Sigmoid colon (tissue), 4 donors: ENCODE measurements around the gene PTPRH.

Experiments used
- EP300 ChIP-seq, 4 donors: sonication (generic); formaldehyde crosslinking; IDR thresholded peaks; one replicate each; pipeline ENCODE4 v1.6.1; 2017; ENCODE audit warnings: antibody characterized with exemption in 4 of 4
- POLR2A ChIP-seq, 2 donors: fragments of 450-650 bp; IDR thresholded peaks; one replicate each; pipeline ENCODE4 v1.6.1; 2016; ENCODE audit warnings: antibody characterized with exemption in 2 of 2, mild to moderate bottlenecking in 2 of 2, moderate library complexity in 2 of 2
- POLR2AphosphoS5 ChIP-seq, 4 donors: sonication (generic); formaldehyde crosslinking; IDR thresholded peaks; one replicate each; pipeline ENCODE4 v1.6.1; 2017; ENCODE audit warnings: antibody characterized with exemption in 4 of 4
- TF ChIP-seq, protein P1 (sequence below), 4 experiments: fragments of 450-650 bp in 3 of 4; fragments of 200-600 bp in 1 of 4; IDR thresholded peaks; one replicate each; pipeline ENCODE4 v1.5.1; 2016 to 2019; ENCODE audit warnings: antibody characterized with exemption in 4 of 4, mild to moderate bottlenecking in 3 of 4, moderate library complexity in 2 of 4

DNA sequence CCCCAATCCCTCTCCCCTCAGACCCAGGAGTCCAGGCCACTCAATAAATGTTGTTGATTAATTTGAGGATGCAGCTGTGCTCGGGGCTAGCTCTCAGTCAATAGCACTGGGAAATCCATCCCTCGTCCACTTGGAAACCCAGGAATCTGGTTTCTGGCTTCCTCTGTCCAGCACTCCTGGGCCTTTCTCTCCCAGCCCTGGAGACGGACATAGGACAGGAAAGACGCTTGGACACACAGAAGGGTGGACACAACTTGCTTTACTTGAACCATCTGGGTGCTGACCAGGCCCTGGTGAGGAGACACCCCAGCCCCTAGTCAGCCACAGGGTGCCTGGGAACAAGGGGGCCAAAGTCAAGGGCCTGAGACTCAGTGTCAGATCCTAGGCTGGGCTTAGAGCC lies 50.9 kb downstream of the PTPRH start:
- TF ChIP-seq EP300 (IDR thresholded peaks at IDR 0.05) (no peak), POLR2A (IDR thresholded peaks at IDR 0.05) (no peak), POLR2AphosphoS5 (IDR thresholded peaks at IDR 0.05) (no peak)
- TF ChIP-seq, protein P1, sequence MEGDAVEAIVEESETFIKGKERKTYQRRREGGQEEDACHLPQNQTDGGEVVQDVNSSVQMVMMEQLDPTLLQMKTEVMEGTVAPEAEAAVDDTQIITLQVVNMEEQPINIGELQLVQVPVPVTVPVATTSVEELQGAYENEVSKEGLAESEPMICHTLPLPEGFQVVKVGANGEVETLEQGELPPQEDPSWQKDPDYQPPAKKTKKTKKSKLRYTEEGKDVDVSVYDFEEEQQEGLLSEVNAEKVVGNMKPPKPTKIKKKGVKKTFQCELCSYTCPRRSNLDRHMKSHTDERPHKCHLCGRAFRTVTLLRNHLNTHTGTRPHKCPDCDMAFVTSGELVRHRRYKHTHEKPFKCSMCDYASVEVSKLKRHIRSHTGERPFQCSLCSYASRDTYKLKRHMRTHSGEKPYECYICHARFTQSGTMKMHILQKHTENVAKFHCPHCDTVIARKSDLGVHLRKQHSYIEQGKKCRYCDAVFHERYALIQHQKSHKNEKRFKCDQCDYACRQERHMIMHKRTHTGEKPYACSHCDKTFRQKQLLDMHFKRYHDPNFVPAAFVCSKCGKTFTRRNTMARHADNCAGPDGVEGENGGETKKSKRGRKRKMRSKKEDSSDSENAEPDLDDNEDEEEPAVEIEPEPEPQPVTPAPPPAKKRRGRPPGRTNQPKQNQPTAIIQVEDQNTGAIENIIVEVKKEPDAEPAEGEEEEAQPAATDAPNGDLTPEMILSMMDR (IDR thresholded peaks at IDR 0.05), result no peak
